T-helper 1 cell treated with Interleukin-12 subunit alpha and Interleukin-12 subunit beta and Interleukin-4 antibody, amounts not matched to agents 30 ng/mL and 1 ng/mL, for 36 hours (primary cell): ENCODE data around the gene PEDS1. TPM values are rescaled to one million over a fixed set of nuclear protein-coding genes. Genes with fewer than 3 reads are reported as not detected.
"Not testable (repeated sequence)": the region's sequence is repeated elsewhere in the genome, so short reads cannot be mapped to it uniquely, and the experiment has no call there.

Experiments used
- intact Hi-C: fragments of 100-400 bp; cut with micrococcal nuclease; formaldehyde crosslinking; loops from one replicate; pipeline ENCODE4 v1.15.1; 2024
- total RNA-seq: library from RNA; stranded (reverse); gene quantifications from 2 replicates; pipeline ENCODE4 v1.2.3, GENCODE V29; 2022

Gene PEDS1
- total RNA-seq, 1 donor from 2014 or later = 33.7 TPM

DNA sequence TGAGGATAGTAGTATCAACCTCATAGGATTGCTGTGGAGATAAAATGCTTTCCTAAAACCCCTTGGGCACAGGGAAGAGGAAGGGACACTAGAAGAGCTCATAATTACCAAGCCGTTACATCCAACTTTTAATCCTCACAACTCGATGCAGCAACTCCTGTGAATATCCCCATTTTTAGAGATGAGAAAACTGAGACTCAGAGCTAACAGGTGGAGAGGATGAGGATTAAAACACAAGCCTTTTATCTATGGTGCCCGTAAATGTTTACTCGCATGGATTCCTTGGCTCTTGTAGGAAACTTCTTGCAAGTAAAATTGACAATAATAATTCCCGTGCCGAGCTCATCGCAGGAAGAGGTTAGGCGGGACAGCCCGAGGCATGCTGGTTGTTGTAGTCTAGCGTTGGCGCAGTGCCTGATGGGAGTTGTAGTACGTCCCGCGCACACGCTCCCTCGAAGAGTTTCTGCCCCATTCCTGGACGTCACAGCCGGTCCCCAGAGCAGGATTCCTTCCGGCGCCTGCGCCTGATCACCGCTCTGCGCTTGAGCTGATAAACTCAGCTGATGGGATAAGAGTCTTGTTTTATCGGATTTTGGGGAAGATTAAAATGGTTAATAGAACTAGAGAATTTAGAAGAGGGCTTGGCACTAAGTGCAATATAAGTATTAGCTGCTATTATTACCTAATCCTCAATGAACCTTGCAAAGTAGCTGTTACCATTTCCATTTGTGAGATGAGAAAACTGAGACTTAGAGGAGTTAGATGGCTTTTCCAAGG lies 37.7 kb downstream of the PEDS1 start:
- intact Hi-C loops = loop anchor here (1.0 to 10.0 kb wide), 8 partner anchors 32 to 1351 kb away; partner anchors contain the start of genes DDX27, PARD6B and PEDS1

DNA sequence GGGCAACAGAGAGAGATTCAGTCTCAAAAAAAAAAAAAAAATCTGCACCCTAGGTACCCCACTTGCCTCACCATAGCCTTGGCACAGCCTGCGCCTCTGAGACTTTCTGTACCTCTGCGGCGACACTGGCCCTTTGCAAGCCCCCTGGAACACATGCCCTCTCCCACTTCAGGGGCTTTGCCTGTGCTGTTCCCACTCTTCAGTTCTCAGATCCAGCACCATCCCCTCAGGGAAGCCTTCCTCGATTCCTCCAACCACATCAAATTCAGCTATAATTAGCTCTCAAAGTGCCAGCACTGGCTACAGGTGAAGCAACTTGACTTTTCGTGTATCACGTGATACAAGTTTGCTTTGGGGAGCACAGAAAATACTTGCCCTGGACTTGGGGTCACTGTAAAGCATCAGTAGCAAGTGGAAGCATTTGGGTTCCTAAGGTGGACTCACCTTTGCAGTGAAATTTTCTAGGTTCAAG lies 38.4 kb downstream of the PEDS1 start:
- intact Hi-C loops = loop anchor here (1.0 to 10.0 kb wide), 6 partner anchors 32 to 1350 kb away; partner anchors contain the start of gene DDX27

DNA sequence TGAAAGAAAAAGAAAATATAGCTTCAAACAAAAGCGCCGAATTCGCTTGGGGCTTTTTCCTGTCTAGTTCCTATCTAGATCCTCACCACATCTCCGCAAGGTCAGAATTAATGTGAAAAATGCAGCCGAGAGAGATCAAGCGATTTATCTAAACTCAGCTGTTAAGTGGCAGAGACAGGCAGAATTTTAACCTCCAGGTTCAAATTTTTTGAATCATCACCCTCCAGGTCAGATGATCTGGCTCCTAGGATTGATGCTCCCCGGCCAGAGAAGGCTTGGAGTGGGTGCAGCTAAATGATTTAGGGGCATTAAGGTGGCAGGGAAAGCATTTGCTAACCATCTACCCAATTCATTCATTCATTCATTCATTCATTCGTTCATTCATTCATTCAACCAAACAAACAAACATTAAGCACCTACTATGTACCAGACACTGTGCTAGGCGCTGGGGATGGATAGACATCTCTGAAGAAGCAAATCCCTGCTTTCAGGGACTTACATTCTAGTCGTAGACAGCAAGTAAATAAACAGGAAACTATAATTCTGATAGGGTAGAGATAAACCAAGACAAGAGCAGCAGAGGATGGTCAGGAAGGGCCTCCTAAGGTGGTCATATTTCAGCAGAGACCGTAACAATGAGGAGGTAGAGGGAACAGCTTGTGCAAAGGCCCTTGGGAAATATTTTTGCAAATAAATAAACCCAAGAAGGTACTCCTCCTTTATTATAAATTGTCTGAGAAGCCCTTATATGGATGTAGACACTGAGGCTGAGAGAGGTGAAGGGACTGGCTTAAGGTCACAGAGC lies 39.9 kb downstream of the PEDS1 start:
- intact Hi-C loops = loop anchor here (1.0 to 10.0 kb wide), 9 partner anchors 224 to 1349 kb away; partner anchors contain the start of genes DDX27, PTPN1, SLC9A8 and ZNFX1

DNA sequence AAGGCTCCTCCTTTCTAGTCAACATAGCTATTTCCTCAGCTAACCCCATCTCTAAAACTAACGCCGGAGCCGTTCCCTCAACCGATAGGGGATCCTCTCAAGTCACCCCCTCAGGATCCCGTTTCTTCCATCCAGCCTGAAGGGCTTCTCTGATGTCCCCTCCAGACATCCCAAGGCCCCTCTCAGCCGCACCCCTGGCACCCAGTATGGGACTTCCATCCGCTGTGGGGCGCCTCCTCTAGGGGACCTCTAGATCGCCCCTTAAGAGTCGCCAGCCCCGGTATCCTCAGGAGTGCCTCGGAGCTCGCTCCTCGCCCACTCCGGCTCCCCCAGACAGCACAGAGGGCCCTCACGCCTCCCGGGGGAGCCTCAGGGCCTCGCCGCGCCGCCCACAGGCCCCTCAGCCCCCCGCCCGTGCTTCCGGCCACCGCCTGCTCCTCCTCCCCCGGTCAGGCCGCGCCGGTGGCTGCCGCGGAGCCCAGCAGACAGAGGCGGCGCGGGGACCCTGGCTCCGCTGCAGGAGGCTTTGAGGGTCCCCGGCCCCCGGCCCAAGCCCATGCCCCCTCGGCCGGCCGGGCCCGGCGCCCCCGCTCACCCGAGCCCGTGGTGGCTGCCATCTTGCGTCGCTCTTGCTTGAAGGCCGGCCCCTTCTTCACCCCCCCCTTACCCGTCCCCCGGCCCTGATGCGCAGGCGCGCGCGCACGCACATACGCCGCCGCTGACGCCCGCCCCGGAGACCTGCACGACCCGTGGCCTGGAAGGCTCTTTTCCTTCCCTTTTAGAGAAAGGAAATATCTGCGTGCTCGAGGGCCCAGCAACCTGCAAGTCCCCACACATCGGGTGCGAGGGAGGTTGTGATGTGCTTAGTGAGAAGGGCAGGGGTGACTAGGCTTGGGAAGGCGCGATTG lies 40.8 kb downstream of the PEDS1 start, which contains the start of gene UBE2V1:
Gene UBE2V1, minus strand, starts transcription at position 639 of the 908 bp plus-strand sequence. Its CDS starts 22 bp downstream, at position 617.
- intact Hi-C loops = loop anchor here (1.0 to 10.0 kb wide), 9 partner anchors 225 to 1348 kb away; partner anchors contain the start of genes DDX27, PTPN1, SLC9A8 and ZNFX1

DNA sequence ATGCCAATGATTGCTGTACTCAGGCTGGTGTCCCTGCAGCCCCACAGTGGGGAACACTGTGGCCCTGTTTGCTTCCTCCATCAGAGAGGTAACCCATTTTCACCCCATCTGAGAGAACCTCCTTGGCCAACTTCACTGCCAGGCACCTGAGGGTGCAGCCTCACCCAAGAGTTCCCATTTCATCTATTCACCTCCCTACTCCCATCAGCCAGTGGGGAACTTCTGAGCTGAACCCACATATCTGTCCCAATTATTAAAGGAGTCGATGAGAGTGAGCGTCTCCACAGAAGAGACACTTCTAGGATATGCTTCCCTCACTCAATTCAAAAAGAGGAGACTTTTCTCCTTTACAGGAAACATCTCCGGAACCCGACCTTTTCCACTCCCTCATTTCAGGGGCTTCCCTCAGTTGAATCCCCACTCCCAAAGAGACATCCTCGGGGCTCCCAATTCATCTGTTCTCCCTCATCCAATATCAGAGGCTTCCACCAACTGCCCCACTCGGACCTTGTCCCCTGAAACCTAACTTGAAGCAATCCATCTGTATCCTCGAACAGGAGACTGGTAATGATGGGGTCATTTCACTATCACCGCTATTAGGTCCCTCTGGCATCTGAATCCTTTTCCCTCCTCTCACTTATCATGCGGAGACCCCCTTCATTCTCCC lies 41.6 kb downstream of the PEDS1 start:
- intact Hi-C loops = loop anchor here (5.0 to 10.0 kb wide), 7 partner anchors 225 to 1347 kb away; partner anchors contain the start of genes DDX27 and SLC9A8

DNA sequence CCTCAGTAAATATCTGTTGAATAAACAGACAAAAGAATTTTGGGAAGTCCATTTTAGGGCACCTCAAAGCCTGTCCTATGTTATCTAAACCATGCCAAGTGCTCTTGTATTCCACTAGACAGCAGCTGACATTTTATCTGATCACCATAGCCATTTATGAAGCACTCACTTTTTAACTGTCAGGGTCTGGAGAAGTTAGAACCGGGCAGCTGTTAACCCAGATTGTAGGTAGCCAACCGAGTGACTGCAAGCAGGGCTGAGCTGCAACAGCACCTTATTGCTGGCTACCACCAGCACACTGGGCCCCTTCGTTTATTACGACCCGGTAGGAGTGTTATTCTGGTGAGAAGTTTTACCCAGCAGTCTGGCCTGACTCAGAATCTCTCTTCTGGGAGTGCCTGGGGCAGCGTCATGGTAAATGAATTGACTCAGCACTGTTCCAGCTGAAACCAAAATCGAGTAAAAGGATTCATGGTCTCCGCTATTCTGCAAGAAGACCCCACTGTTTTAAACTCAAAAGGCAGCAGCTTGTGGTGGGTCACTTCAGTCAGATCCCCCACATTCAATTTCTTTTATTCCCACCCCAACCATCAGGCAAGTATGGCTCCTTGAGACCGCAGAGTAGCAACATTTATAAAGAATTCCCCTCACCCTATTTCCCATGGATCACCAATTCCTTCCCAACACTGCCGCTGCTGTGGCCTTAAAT lies 42.2 kb downstream of the PEDS1 start:
- intact Hi-C loops = loop anchor here (5.0 to 10.0 kb wide), 7 partner anchors 226 to 1346 kb away; partner anchors contain the start of genes DDX27 and SLC9A8

DNA sequence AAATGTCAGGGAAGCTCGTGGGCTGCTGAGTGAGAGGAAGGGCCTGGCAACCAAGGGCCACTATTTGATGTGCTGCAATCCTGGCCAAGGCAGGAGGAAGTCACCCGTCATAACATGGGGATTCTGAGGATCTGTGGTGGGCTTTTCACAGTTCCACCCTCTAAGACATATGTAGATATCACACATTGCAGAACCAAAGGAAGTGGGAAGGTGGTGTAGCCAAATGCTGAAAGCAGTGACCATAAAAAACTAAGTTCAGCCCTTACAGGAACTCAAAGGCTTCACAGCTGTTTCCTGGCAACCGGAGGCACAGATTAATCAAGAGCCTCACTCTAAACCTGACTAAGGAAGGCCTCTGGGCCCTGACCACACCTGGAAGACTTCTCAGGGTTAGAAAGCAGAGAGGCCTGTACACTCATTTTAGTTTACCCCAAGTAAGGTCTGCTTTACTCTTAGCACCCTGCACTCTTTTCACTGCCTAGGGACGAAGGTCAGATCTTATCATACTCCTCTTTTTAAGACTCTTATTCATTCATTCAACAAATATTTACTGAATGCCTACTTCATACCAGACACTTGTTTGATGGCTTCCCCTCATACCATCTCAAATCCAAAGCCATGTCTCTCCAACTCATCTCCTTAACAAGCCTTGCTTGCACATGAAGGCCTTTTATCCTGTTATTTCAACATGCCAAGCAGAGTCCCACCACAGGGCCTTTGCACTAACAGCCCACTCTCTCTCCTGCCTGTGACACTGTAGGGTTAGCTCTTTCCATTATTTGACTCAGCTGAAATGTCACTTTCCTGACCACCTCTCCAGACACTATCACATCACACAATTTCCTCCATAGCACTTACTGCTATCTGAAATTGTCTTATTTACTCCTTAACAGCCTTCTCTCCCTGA lies 43.1 kb downstream of the PEDS1 start:
- intact Hi-C loops = loop anchor here (1.0 to 10.0 kb wide), 9 partner anchors 39 to 1346 kb away; partner anchors contain the start of genes DDX27 and SLC9A8

DNA sequence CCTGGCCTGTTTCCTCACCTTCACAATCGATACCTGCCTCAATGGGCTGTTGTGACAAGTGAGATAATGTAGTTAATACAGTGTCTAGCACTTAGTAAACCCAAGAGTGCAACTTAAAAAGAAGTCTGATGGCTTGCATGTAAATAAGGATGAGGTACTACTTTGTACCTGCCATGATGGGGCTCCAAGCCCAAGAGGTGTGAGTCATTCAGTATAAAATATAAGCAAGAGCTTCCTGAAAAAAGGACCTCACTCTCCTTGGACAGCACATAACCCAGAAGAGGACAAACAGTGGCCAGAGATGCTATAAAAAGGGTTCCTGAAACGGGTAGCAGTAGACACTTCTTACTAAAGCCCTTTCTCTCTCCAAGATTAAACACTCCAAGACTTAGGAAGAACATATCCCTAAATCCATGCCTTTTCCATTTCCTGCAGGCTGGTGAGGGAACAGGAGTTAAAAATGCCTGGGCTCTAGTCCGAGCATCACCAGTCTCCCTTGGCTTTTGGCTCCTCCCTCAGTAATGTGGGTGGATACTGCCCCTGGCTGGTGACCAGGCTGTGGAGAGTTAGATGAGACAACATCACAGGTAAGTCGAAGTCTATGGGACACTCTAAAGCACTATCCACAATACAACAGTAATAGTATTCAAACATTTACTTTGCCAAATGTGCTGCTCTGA lies 44.8 kb downstream of the PEDS1 start:
- intact Hi-C loops = no loop called here

DNA sequence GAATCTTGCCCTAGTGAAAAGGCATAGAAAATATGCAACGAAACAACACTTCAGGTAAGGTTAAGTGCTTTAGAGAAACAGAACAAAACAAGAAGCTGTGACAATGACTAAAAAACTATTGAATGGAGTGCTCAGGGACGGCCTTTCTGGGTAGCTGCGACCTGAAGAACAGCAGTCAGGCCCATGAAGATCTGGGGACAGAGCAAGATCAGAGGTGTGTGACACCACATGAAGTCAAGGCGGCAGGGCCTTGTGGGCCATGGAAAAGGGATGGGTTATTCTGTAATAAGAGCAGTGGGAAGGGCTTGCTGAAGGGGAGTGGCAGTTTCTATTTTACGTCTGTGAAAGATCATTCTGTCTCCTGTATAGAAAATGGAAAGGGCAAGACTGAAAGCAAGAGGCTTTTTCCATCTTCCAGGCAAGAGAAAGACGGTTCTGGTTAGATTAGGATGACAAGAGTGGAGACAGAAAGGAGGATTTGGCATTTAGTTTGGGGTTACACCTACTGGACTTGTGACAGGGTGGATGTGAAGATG lies 45.7 kb downstream of the PEDS1 start:
- intact Hi-C loops = no loop called here

DNA sequence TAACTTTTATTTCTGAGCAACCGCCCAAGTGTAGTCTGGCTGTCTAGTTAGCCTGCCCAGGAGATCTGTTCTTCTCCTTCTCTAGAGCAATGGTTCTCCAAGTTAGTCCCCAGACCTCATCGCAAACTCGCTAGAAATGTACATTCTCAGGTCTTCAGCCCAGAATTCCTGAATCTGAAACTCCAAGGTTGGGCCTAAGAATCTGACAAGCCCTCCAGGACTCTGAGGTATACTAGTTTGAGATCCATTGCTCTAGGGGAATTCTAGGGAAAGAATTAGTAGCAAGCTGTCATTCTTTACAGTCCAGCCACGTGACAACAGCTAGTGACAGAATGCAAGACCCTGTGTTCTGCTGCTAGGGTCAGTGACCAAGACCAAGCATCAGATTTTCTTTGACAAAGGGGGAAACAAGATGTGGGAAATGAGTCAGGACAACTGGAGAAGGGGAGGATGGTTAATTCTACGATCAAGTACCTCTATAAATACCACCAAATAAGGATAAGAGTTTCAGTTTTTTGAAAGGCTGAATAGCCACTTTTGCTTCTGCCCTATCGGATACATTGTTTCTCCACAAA lies 46.4 kb downstream of the PEDS1 start:
- intact Hi-C loops = no loop called here

DNA sequence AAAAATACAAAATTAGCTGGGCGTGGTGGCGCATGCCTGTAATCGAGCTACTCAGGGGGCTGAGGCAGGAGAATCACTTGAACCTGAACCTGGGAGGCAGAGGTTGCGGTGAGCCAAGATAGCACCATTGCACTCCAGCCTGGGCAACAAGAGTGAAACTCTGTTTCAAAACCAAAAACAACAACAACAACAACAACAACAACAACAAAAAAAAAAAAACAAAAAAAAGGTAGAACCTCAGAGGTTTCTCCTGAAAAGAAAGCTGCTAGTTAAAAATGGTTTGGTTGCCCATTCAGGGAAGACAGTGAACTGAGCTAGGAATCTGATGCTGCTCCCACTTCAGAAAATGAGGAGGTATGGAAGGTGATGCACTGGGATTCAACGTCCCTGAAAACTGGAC lies 46.9 kb downstream of the PEDS1 start:
- intact Hi-C loops = not testable (repeated sequence)

Other genes with a start within 250 kb of the PEDS1 start
- 10.2 and 11.0 TPM in 2 replicates for gene SPATA2, start 238.2 kb downstream of the PEDS1 start, total RNA-seq
- 58.3 and 63.9 TPM in 2 replicates for gene RNF114, start 217.3 kb downstream of the PEDS1 start, total RNA-seq
- gene SNAI1, start 170.7 kb downstream of the PEDS1 start, total RNA-seq = 0.39 and 0.51 TPM in 2 replicates
- 134 and 148 TPM in 2 replicates for gene UBE2V1, start 40.6 kb downstream of the PEDS1 start, total RNA-seq
- 31.3 and 34.2 TPM in 2 replicates for gene CEBPB, start 37.1 kb upstream of the PEDS1 start, total RNA-seq